WTC11 (cell line): ENCODE measurements around the gene IBSP. TPM values are rescaled to one million over a fixed set of nuclear protein-coding genes. Genes with fewer than 3 reads are reported as not detected.
A peak's percentile ranks its signal among the peaks of the same experiment; 100 is the strongest.

Experiments
- ATAC-seq: fragments of 200-7000 bp; cut with Tn5 transposase; 2 replicates; pipeline ENCODE4 v1.10.0; 2021; ENCODE audit warnings: mild to moderate bottlenecking, moderate library complexity
- CTCF ChIA-PET: fragments of 300-600 bp; sonication (Branson Sonifier 250); formaldehyde crosslinking; loops from one replicate; lab custom pipeline; 2021; ENCODE audit warnings: antibody characterized with exemption; lab: Charles Lee
- POLR2A ChIA-PET: fragments of 350-600 bp; sonication (Branson Sonifier 250); formaldehyde crosslinking; loops from one replicate; lab custom pipeline; 2021; ENCODE audit warnings: antibody characterized with exemption; lab: Charles Lee
- DNase-seq: peaks from one replicate; pipeline ENCODE4 v3.0.0; 2021; ENCODE audit warnings: low spot score
- H3K27ac Mint-ChIP-seq: 2 replicates; pipeline ENCODE4 v1.8.0; 2021; ENCODE audit warnings: mixed read lengths
- H3K27me3 Mint-ChIP-seq: 2 replicates; pipeline ENCODE4 v1.8.0; 2021; ENCODE audit warnings: low read depth, mild to moderate bottlenecking, moderate library complexity, mixed read lengths
- H3K36me3 Mint-ChIP-seq: 2 replicates; pipeline ENCODE4 v1.8.0; 2021; ENCODE audit warnings: mixed read lengths
- H3K4me1 Mint-ChIP-seq: 2 replicates; pipeline ENCODE4 v1.8.0; 2022; ENCODE audit warnings: mixed read lengths
- H3K4me3 Mint-ChIP-seq: 2 replicates; pipeline ENCODE4 v1.8.0; 2021; ENCODE audit warnings: mild to moderate bottlenecking, moderate library complexity, mixed read lengths
- H3K9me3 Mint-ChIP-seq: 2 replicates; pipeline ENCODE4 v1.8.0; 2021; ENCODE audit warnings: mixed read lengths
- AFF4 ChIP-seq: sonication (generic); formaldehyde crosslinking; IDR thresholded peaks from 2 replicates; pipeline ENCODE4 v1.8.1; 2023; ENCODE audit warnings: mild to moderate bottlenecking, missing genetic modification reagents, borderline replicate concordance
- AR ChIP-seq: fragments of 250-450 bp; sonication (Bioruptor Pico); IDR thresholded peaks from 2 replicates; pipeline ENCODE4 v1.9.0; 2021; ENCODE audit warnings: mild to moderate bottlenecking
- CTCF ChIP-seq: fragments of 200-600 bp; IDR thresholded peaks from 2 replicates; pipeline ENCODE4 v1.8.0; 2022; ENCODE audit warnings: antibody characterized with exemption
- FOXK1 ChIP-seq: sonication (generic); formaldehyde crosslinking; IDR thresholded peaks from 2 replicates; pipeline ENCODE4 v1.8.0; 2022; ENCODE audit warnings: mild to moderate bottlenecking, moderate library complexity, missing genetic modification reagents
- GRHL2 ChIP-seq: fragments of 250-450 bp; sonication (Bioruptor Pico); IDR thresholded peaks from 2 replicates; pipeline ENCODE4 v1.8.0; 2022; ENCODE audit warnings: mild to moderate bottlenecking, moderate library complexity; ENCODE audit not compliant: insufficient replicate concordance, severe bottlenecking
- GTF2I ChIP-seq: fragments of 250-450 bp; sonication (Bioruptor Pico); conservative IDR thresholded peaks from 2 replicates; pipeline ENCODE4 v1.4.0; 2021; ENCODE audit warnings: mild to moderate bottlenecking
- HMGA2 ChIP-seq: fragments of 250-450 bp; sonication (Bioruptor Pico); IDR thresholded peaks from 2 replicates; pipeline ENCODE4 v1.4.0; 2021; ENCODE audit warnings: mild to moderate bottlenecking, moderate library complexity
- JUN ChIP-seq: sonication (generic); formaldehyde crosslinking; IDR thresholded peaks from 2 replicates; pipeline ENCODE4 v1.8.0; 2023; ENCODE audit warnings: mild to moderate bottlenecking, missing genetic modification reagents
- MXD4 ChIP-seq: fragments of 250-450 bp; sonication (Bioruptor Pico); IDR thresholded peaks from 2 replicates; pipeline ENCODE4 v1.8.0; 2021; ENCODE audit warnings: mild to moderate bottlenecking, moderate library complexity, borderline replicate concordance
- NFE2L1 ChIP-seq: sonication (generic); formaldehyde crosslinking; IDR thresholded peaks from 2 replicates; pipeline ENCODE4 v1.8.1; 2023; ENCODE audit warnings: missing genetic modification reagents
- NR1H2 ChIP-seq: sonication (generic); formaldehyde crosslinking; IDR thresholded peaks from 2 replicates; pipeline ENCODE4 v1.9.0; 2021; ENCODE audit warnings: mild to moderate bottlenecking, moderate library complexity, missing genetic modification reagents
- PREB ChIP-seq: sonication (generic); formaldehyde crosslinking; IDR thresholded peaks from 2 replicates; pipeline ENCODE4 v1.8.1; 2022; ENCODE audit warnings: mild to moderate bottlenecking, missing genetic modification reagents, moderate library complexity, borderline replicate concordance
- RELA ChIP-seq: sonication (generic); formaldehyde crosslinking; IDR thresholded peaks from 2 replicates; pipeline ENCODE4 v1.8.1; 2022; ENCODE audit warnings: missing genetic modification reagents, mild to moderate bottlenecking, borderline replicate concordance
- SMAD3 ChIP-seq: sonication (generic); formaldehyde crosslinking; IDR thresholded peaks from 2 replicates; pipeline ENCODE4 v1.8.0; 2022; ENCODE audit warnings: missing genetic modification reagents, mild to moderate bottlenecking, borderline replicate concordance
- STAT6 ChIP-seq: sonication (generic); formaldehyde crosslinking; conservative IDR thresholded peaks from 2 replicates; pipeline ENCODE4 v1.8.1; 2023; ENCODE audit warnings: mild to moderate bottlenecking, low read depth, missing genetic modification reagents, moderate library complexity
- USF1 ChIP-seq: sonication (generic); formaldehyde crosslinking; IDR thresholded peaks from 2 replicates; pipeline ENCODE4 v1.8.0; 2022; ENCODE audit warnings: mild to moderate bottlenecking, missing genetic modification reagents
- ZNF232 ChIP-seq: sonication (generic); formaldehyde crosslinking; IDR thresholded peaks from 2 replicates; pipeline ENCODE4 v1.8.0; 2022; ENCODE audit warnings: mild to moderate bottlenecking, missing genetic modification reagents
- ZNF416 ChIP-seq: fragments of 250-450 bp; sonication (Bioruptor Pico); IDR thresholded peaks from 2 replicates; pipeline ENCODE4 v1.9.0; 2021; ENCODE audit warnings: mild to moderate bottlenecking, inconsistent platforms
- total RNA-seq: library from RNA; stranded (reverse); gene quantifications from 3 replicates; pipeline ENCODE4 v1.2.3, GENCODE V29; 2021
- TF ChIP-seq, protein P1 (sequence below): fragments of 250-450 bp; sonication (Bioruptor Pico); IDR thresholded peaks from 2 replicates; pipeline ENCODE4 v2.1.2; 2022; ENCODE audit warnings: mild to moderate bottlenecking, moderate library complexity
- TF ChIP-seq, protein P2 (sequence below): sonication (generic); formaldehyde crosslinking; IDR thresholded peaks from 2 replicates; pipeline ENCODE4 v1.8.1; 2022; ENCODE audit warnings: low read depth, missing genetic modification reagents, borderline replicate concordance

IBSP gene
- total RNA-seq, 1 experiment from 2014 or later = not detected

DNA sequence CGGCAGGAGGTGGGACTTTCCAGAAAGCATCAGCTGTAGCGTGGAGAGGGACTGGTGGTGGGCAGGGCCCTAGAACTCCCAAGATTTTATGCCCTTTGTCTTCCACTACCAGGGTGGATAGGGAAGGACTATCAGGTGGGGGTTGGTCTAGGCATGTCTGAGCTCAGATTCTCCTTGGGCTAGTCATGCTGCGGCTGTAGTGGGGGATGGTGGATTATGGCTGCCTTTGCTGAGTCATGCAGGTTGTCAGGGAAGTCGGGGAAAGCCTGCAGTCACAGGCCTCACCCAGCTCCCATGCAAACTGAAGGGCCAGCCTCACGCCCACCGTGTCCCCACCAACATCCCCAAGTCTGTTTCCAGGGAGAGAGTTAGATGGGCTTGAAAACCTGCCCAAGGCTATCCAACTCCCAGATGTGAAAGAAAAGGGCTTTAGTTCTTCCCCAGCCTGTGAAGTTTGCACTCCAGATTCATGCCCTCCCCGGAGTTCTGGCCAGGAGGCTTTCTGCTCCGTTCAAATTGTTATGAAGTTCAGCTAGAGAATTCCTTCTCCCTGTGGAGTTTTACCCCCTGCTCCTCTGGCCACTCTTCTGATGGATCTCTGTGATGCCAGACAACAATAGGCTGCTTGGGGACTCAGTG lies 20.0 kb downstream of the IBSP start (continued):
- TF ChIP-seq PREB (no peak), NFE2L1 (CRISPR knock-in tag) (peak; percentile 97), AR (CRISPR knock-in tag) (no peak), CTCF (no peak), NR1H2 (no peak), ZNF232 (CRISPR knock-in tag) (no peak), GTF2I (no peak), GRHL2 (CRISPR knock-in tag) (no peak), USF1 (CRISPR knock-in tag) (no peak)
- TF ChIP-seq, protein P1, sequence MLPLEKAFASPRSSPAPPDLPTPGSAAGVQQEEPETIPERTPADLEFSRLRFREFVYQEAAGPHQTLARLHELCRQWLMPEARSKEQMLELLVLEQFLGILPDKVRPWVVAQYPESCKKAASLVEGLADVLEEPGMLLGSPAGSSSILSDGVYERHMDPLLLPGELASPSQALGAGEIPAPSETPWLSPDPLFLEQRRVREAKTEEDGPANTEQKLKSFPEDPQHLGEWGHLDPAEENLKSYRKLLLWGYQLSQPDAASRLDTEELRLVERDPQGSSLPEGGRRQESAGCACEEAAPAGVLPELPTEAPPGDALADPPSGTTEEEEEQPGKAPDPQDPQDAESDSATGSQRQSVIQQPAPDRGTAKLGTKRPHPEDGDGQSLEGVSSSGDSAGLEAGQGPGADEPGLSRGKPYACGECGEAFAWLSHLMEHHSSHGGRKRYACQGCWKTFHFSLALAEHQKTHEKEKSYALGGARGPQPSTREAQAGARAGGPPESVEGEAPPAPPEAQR (CRISPR knock-in tag) = no peak

GRCh38 chr4:87823200-87823599 lies 23.8 kb downstream of the IBSP start:
- peaks cover 21% of the 10 kb centered on the region for H3K9me3 Mint-ChIP-seq
- no peak for ATAC-seq
- H3K4me3 Mint-ChIP-seq = no peak overlapping the region
- H3K27ac Mint-ChIP-seq = no peak overlapping the region
- H3K27me3 Mint-ChIP-seq = no peaks in the 10 kb centered on the region; the same call in 1 of the 2 replicates
- ChIA-PET POLR2A (no interaction called here), CTCF (interaction anchor here (3.5 kb wide), 1 partner anchor 15 kb away, joined by 26 read pairs; no protein-coding TSS in a partner anchor)
- DNase-seq = no peak
- H3K4me1 Mint-ChIP-seq = peaks cover 20% of the 10 kb centered on the region
- peaks cover 8% of the 10 kb centered on the region for H3K36me3 Mint-ChIP-seq
- TF ChIP-seq JUN (CRISPR knock-in tag) = no peak
- TF ChIP-seq FOXK1 (CRISPR knock-in tag) = no peak
- no peak for TF ChIP-seq ZNF416 (CRISPR knock-in tag)
- TF ChIP-seq NFE2L1 (CRISPR knock-in tag) = no peak
- TF ChIP-seq, protein P2, sequence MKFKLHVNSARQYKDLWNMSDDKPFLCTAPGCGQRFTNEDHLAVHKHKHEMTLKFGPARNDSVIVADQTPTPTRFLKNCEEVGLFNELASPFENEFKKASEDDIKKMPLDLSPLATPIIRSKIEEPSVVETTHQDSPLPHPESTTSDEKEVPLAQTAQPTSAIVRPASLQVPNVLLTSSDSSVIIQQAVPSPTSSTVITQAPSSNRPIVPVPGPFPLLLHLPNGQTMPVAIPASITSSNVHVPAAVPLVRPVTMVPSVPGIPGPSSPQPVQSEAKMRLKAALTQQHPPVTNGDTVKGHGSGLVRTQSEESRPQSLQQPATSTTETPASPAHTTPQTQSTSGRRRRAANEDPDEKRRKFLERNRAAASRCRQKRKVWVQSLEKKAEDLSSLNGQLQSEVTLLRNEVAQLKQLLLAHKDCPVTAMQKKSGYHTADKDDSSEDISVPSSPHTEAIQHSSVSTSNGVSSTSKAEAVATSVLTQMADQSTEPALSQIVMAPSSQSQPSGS (CRISPR knock-in tag) = no peak
- TF ChIP-seq HMGA2 (CRISPR knock-in tag) = no peak
- no peak for TF ChIP-seq RELA
- TF ChIP-seq SMAD3 (CRISPR knock-in tag) = no peak
- no peak for TF ChIP-seq STAT6 (CRISPR knock-in tag)
- no peak for TF ChIP-seq AFF4 (CRISPR knock-in tag)
- no peak for TF ChIP-seq MXD4 (CRISPR knock-in tag)
